KOPT-K1 (cell line): ENCODE data around the gene GRK3.

ENCODE experiments used
- H3K27ac ChIP-seq: fragments of 200-600 bp; sonication (generic); 2 replicates; pipeline ENCODE4 v1.5.1; 2016; ENCODE audit warnings: antibody characterized with exemption, mild to moderate bottlenecking, low read depth, low read length; ENCODE audit not compliant: poor library complexity, severe bottlenecking
- H3K36me3 ChIP-seq: fragments of 200-600 bp; sonication (generic); 2 replicates; pipeline ENCODE4 v1.5.1; 2017; ENCODE audit warnings: antibody characterized with exemption, mild to moderate bottlenecking, low read length, moderate library complexity; ENCODE audit not compliant: insufficient read depth
- H3K9me3 ChIP-seq: fragments of 200-600 bp; sonication (generic); 2 replicates; pipeline ENCODE4 v1.5.1; 2017; ENCODE audit warnings: antibody characterized with exemption, low read length, mild to moderate bottlenecking; ENCODE audit not compliant: insufficient read depth, poor library complexity, severe bottlenecking

GRK3 gene

DNA sequence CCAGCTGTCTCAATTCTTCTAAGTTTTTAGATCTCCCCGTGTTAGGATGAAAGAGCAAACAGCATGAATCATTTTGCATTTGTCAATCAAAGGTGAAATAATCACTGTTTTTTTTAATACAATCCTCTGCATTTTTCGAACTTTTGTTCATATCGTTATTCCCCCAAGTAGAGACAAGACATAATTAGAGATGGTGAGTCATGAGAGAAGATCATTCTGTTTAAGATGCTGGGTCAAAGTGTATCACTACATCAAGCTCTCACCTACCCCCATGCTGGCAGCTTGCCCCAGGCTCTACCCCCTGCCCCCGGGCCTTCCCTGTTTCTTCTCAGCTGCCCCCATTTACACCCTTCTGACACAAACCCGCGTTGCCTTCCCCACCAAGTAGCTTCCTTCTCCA is 147.0 kb downstream of the GRK3 start:
- Histone ChIP-seq H3K36me3 (peaks cover 96% of the 10 kb centered on the region), H3K27ac (peak overlapping the region; percentile 91), H3K9me3 (no peaks in the 10 kb centered on the region)

DNA sequence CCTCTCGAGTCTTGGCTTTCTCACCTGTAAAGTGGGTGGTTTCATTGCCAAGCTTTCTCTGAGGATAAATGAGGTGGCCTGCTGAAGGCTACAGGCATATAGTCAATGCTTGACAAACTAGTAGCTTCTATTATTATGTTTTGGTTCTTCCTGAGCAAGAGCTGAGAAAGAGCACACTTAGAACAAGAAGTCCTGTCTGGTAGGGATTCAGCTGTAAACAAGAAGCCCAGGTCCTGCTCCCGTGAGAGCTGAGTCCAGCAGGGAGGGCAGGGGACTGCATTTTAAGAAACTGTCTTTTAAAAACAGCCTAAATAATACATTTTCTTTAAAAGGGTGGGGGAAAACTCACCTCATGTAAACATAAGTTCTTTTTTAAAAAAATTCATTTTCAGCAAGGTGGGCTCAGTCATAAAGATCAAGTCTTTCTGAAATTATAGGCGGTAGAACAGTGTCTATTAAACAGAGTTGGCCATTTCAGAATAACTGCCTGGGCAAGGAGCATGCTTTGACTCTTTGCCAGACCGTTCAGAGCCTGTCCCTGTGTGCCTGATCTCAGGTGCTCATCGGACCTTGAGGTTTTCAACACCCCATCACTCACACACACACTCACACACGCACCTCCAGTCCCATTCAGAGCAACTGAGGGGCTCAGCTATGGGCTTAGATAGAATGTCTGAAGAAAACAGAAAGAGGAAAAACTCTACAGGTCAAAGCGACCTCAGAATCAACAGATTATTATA is 148.4 kb downstream of the GRK3 start:
- Histone ChIP-seq H3K9me3 (no peaks in the 10 kb centered on the region), H3K36me3 (peaks cover 97% of the 10 kb centered on the region), H3K27ac (peak overlapping the region; percentile 91)

DNA sequence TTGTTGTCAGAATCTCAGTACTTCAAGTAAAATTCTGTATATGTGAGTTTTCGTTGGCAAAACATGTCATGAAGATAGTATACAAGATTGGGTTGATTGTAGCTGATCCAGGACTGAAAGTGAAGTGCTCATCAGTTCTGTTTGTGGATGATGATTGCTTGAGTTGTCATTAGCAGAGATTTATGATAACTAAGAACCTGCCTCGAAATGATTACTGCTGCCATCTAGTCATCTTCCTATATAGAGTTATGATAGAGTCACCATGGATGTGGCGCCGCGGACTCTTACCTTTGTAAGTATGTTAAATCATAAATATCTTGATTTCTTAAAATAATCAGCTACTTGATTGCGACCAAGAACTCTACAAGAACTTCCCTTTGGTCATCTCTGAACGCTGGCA is 149.6 kb downstream of the GRK3 start:
- peaks cover 100% of the 10 kb centered on the region for H3K36me3 ChIP-seq
- H3K27ac ChIP-seq, result peak overlapping the region; percentile 91
- H3K9me3 ChIP-seq, result no peaks in the 10 kb centered on the region

DNA sequence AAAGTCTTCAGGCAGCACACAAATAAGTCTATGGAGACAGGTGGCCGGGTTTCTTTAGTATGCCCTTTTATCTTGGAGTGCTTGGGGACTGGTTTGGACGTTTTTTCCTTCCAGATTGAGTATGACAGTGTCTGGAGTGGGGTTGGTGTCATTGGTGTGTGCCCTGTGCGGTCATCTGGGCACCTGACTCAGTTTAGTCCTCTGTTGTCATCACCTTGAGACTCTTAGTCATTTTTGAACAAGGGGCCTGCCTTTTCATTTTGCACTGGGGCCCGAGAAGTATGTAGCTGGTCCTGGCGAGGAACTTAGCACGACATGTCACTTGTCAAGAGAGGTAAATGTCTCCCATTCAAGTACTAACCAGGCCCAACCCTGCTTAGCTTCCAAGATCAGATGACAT is 150.3 kb downstream of the GRK3 start:
- peak overlapping the region; percentile 91 for H3K27ac ChIP-seq
- peaks cover 100% of the 10 kb centered on the region for H3K36me3 ChIP-seq
- no peaks in the 10 kb centered on the region for H3K9me3 ChIP-seq

DNA sequence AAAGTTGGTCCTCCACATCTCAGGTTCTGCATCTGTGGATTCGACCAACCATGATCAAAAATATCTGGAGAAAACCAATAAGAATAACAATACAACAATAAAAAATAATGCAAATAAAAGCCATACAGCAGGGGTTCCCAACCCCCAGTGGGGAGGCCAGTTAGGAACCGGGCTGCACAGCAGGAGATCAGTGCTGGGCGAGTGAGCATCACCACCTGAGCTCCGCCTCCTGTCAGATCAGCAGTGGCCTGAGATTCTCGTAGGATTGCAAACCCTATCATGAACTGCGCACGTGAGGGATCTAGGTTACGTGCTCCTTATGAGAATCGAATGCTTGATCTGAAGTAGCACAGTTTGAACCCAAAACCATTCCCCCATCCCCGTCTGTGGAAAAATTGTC is 152.2 kb downstream of the GRK3 start:
- peaks cover 100% of the 10 kb centered on the region for H3K36me3 ChIP-seq
- H3K27ac ChIP-seq, result peak overlapping the region; percentile 52
- H3K9me3 ChIP-seq, result no peaks in the 10 kb centered on the region

DNA sequence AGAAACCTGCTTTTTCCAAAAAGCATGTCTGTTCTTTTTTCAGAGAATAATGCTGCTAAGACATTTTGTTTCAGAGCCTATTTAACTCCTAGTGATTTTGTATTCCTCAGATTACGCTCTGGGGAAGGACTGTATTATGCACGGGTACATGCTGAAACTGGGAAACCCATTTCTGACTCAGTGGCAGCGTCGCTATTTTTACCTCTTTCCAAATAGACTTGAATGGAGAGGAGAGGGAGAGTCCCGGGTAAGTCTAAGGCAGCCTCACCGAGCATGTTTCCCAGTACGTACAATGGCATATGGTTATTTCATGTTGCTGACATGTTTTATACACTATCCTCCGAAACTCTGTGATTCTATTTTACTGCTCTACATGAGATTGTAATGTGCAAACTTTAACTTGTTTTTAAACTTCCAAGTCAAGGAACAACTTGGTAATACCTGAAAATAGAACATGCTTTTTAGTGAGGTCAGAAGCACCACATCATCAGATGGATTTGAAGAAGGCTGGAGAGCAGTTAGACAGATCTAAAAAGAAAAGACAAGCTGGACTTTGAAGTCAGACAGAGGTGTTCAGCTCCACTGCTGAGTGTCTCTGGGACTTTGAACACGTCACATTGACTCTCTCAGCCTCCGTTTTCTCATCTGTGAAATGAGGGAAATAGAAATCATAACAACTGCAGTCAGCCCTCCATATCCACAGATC is 153.8 kb downstream of the GRK3 start:
- Histone ChIP-seq H3K36me3 (peaks cover 100% of the 10 kb centered on the region), H3K27ac (peak overlapping the region; percentile 52)

DNA sequence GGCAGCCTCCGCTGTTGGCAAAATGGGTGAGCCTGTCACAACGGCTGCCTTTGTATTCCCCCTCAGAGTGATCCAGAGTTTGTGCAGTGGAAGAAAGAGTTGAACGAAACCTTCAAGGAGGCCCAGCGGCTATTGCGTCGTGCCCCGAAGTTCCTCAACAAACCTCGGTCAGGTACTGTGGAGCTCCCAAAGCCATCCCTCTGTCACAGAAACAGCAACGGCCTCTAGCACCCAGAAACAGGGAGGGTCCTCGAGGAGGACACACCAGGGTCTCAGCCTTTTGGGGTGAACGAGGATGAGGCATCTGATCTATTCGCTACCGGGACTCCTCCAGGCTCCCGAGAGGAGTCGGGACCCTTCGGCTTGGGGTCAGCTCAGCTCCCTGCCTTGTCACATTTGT is 157.7 kb downstream of the GRK3 start:
- peaks cover 86% of the 10 kb centered on the region for H3K36me3 ChIP-seq
- peak overlapping the region; percentile 99 for H3K27ac ChIP-seq
- no peaks in the 10 kb centered on the region for H3K9me3 ChIP-seq

More for the DNA sequence above, 153.8 kb downstream of the GRK3 start:
- H3K9me3 ChIP-seq, result no peaks in the 10 kb centered on the region

DNA sequence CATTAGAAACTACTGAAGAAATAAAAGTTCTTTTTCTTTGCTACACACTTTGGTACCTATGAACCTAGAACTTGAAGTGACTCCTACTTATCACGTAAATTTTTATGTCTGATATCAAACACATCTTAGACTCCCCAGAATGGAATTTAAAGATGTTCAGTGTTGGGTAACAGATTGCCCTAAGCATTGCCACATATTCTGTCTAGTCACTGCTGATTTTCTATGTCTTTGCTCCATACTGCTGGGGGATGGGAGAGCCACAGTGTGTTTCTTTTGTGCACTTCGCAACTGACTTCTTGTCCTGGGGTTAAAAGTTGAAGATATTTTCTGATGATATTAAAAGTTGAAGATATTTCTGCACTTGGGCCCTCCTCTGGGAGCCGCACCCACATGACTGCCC is 158.2 kb downstream of the GRK3 start:
- Histone ChIP-seq H3K36me3 (peaks cover 85% of the 10 kb centered on the region), H3K27ac (peak overlapping the region; percentile 99), H3K9me3 (no peaks in the 10 kb centered on the region)

DNA sequence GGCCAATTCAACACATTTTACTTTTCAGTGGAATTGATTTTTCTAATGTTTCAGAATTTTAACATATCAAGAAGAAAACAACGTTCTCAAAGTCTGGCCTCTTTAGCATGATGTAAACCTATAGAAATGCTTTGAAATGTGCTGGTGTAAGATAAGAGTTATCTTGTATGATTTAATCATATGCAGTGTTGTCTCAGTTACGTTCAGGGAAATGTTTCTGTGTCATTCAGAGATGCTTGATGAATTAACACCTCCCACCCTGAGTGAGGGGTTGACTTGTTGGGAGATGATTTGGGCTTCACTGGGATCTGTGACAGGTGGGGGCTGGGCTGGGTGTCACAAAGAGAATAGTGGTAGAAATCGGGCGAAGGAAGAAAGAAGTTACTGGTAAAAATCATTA is 161.8 kb downstream of the GRK3 start:
- Histone ChIP-seq H3K9me3 (no peaks in the 10 kb centered on the region), H3K36me3 (peaks cover 64% of the 10 kb centered on the region), H3K27ac (peak overlapping the region; percentile 99)

DNA sequence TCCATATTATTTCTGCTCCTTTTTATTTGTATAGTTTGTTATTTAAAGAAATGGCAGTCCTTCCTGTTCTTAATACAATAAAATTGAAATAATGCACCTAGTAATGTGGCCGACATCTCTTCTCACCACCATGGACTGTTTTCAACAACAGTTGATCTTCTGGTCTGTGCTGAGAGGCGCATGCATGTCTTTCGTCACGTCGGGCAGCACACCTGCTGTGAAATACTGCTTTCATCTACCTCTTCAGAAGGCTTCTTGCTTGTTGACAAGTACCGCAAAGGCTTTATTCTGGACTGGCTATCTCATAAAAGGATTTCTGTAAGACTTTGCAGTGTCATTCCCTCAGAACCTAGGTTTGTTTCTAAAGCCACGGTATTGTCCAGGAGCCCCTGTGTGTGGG is 163.6 kb downstream of the GRK3 start:
- Histone ChIP-seq H3K9me3 (peaks cover 6% of the 10 kb centered on the region), H3K36me3 (peaks cover 45% of the 10 kb centered on the region), H3K27ac (peak overlapping the region; percentile 99)

DNA sequence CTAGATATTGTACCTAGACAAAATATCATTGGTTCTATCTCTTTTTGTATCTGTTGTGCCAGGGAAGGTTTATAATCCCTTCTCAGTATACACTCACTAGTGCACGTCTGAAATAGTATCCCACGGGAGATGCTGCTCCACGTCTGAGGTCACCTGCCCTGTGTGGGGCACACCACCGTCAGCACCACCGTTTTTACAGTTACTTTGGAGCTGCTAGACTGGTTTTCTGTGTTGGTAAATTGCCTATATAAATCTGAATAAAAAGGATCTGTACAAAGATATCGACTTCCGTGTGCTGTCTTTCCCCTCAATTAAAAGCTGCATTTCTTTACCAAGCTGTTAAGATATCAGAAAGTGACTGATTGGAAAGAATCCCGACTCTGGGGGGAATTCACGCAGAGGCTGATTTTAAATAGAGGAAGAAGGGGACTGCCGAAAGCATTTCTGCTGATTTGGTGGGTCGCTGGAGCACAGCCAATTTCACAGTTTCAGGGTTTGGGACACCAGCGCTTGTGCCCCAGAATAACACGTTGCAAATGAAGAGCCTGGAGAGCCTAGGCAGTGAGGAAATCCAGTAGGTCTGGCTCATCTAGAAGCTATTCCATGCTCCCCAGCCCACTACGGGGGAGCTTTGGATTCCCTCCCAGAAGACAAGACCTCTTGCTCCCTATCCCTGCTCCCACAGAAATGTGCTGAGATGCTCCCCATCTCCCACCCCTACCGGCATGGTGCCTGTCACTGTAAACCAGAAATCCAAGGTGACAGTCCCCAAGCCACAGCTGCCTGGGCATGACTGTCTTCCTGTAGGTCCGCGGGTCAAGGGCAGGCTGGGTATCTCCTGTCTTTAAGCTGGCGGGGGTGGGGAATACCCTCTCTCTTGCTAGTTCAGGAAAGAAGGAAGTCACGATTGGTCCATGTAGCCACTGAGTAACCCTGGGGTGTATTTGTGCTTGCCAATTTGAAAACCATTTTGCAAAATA is 164.8 kb downstream of the GRK3 start:
- H3K9me3 ChIP-seq, result peaks cover 16% of the 10 kb centered on the region
- peaks cover 36% of the 10 kb centered on the region for H3K36me3 ChIP-seq
- peak overlapping the region; percentile 99 for H3K27ac ChIP-seq

DNA sequence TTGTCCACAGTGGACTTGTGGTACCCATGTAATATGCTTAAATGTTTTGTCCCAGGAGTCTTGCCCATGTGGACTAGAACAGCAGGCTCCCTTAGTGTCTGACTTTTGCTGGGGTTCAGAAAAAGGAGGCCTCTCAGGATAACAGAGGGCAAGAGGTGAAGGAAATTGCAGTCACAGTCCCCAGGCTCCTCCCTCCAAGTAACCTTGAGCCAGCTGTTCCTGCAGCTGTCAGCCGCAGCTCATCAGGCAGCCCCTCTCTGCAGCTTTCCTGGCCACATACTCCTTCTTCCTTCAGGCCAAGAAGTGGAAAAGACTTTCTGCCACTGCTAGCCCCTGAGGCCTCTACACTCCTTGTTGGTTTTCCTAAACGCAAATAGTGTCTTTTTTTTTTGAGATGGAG is 171.2 kb downstream of the GRK3 start:
- Histone ChIP-seq H3K36me3 (0 out of 2 replicates have a peak, but pooled peaks cover 4% of the 10 kb centered on the region), H3K9me3 (peaks cover 41% of the 10 kb centered on the region), H3K27ac (peak overlapping the region; percentile 99)

DNA sequence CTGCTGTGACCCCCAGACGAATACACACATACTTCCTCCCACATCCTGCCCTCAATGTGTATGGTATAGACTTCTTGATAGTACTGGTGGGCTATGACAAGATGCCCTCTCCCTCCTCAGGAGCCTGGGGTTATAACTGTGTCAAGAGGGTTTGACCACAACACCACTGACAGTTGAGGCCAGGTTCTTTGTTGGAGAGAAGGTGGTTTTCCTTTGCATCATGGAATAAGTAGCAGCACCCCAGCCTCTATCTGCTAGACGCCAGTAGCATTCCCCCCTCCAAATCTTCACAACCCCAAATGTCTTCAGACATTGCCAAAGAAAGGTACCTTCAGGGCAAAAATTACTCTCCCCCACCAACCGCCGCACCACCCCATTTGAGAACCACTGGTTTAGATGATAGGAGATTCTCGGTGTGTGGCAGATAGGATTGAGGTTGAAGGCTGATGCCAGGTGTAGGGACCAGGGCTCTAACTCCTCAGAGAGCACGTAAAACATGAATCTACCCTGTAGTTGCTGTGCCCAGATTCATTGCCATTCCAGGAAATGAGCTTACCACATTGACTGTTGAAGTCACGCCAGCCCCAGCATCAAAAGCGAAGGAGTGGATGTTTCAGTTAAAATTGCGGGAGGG is 172.0 kb downstream of the GRK3 start:
- 0 out of 2 replicates have a peak, but pooled peaks cover 4% of the 10 kb centered on the region for H3K36me3 ChIP-seq

DNA sequence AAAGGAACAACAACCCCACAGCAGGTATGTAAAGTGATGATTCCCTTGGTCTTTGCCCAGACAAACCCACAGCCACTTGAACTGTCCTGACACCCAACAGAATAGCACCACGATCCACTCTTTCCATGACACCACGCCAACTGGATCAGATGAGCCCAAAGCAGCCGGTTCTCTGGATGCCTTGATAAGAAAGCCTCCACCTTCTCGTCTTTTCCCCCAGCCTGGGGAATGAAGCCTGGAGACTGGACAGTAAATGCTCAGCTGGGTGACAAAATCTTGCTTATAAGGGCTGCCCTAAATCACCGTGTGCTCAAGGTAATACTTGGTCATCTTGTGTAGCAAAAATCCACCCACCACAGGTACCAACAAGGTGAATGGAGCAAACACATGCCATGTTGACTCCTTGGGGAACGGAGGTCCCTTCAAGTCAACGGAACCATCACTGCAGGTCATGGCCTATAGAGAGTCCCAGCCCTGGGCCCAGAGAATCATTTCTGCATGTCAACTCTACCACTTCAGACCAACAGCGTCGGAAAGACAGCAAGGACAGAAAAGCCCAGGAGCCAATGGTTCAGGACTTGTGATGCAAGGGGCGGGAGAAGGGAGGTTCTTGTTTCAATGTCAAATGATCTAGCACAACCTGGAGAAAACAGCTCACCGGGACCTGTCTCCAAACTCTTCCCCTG is 175.3 kb downstream of the GRK3 start:
- Histone ChIP-seq H3K9me3 (peaks cover 20% of the 10 kb centered on the region), H3K36me3 (peaks cover 20% of the 10 kb centered on the region; the same call in 1 of the 2 replicates)

More for the DNA sequence above, 172.0 kb downstream of the GRK3 start:
- H3K9me3 ChIP-seq, result peaks cover 41% of the 10 kb centered on the region
- peak overlapping the region; percentile 99 for H3K27ac ChIP-seq

More for the DNA sequence above, 175.3 kb downstream of the GRK3 start:
- peak overlapping the region; percentile 99 for H3K27ac ChIP-seq
